Activated CD4-positive, alpha-beta T cell treated with anti-CD3 and anti-CD28 coated beads for 48 hours (primary cell): Measurements from ENCODE around the gene COL27A1.

Source experiments
- DNase-seq: peaks from one replicate; pipeline ENCODE4 v3.0.0-alpha.2; 2020

Gene COL27A1

DNA sequence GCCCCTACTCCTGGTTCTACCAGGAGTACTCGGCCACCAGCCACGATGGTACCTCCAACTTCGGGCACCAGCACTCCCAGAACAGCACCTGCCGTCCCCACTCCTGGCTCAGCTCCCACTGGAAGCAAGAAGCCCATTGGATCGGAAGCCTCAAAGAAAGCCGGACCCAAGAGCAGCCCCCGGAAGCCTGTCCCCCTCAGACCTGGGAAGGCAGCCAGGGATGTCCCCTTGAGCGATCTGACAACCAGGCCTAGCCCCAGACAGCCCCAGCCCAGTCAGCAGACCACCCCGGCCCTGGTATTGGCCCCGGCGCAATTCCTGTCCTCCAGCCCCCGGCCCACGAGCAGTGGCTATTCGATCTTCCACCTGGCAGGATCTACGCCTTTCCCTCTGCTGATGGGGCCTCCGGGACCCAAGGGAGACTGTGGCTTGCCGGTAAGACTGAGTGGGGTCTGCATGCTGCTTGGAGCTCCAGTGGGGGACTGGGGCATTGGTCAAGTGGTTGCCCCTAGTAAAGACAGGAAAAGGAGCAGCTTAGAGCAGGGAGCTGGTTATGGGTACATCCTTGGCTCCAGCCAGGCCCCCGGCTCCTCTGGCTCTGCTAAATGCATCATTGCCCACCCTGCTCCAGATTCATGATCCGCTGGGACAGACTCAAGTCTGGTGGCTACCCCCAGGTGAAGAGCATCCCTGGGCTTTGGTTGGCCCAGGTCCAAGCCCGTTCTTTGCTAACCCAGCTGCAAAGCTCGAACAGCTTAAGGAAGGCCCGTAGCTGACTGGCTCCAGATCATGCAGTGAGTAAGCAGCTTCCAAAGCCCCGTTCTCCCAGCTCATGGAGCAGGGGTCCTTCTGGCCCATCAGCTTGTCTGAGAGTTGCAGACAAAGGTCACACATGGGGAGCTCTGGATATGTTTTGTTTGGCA, 14.0 kb downstream of the COL27A1 start:
- no peak for DNase-seq

DNA sequence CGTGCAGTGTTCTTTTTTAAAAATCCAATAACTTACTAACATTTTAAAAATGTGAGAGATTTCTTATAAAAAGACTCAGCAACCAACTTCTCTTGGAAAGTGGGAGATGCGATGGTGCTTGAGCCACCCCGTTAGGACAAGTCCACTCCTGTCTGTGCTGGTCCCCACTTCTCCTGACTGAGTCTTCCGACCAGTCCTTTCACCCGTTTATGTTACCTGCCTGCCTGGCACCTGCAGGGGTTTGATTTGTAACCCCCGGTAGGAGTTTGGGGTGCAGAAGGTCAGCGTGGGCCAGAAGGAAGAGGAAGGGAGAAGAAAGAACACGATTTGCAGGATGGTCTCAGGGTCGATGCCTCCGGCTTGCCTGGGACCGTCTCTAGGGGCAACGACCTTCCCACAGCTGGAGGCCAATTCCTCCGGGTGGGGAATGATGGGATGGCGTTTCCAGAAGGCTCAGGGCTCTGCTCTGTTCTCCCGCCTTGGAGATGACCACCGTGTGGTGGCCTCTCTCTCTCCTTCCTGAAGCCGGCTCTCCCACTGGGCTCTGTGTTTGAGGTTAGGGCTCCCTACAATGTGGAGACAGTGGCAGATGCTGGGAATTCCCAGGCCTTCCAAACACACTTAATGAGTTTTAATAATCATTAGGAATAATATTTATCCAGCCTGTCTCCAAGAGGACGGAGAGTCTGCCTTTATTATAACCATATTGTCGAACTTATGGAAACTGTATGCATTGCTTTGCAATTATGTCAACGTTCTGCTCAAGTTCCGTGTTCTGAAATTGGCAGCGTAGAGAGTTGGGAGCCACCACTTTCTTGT, 14.8 kb downstream of the COL27A1 start:
- DNase-seq, result no peak

DNA sequence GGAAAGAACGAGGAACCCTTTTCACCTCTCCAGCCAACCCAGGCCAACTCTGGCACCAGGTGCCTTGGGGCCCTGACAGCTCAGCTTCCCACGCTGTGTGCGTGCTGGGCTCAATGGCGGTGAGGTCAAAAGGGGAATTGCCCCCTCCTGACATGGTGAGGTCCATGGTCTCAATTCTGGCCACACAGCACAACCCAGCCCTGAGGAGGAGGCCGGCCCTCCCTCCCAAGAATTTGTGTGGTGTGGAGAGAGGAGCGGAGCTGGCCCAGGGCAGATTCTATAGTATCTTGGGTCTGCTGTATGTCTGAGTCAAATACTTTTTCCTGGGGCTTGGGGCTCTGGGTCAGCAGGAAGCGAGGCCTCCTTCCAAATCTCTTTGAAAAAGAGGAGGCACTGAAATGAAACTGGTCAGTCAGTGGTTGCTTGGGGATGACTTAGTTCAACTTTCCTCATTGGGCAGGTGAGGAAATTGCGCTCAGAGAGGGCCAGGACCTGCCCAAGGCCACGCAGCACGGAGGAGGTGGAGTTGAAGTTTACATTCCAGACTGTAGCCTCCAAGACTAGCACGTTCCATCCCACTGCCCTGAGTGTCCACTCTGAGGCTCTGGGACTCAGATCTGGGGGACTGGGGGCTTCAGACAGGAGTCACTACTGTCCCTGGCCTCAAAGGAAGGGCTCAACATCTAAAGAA, 15.6 kb downstream of the COL27A1 start:
- DNase-seq, result no peak

DNA sequence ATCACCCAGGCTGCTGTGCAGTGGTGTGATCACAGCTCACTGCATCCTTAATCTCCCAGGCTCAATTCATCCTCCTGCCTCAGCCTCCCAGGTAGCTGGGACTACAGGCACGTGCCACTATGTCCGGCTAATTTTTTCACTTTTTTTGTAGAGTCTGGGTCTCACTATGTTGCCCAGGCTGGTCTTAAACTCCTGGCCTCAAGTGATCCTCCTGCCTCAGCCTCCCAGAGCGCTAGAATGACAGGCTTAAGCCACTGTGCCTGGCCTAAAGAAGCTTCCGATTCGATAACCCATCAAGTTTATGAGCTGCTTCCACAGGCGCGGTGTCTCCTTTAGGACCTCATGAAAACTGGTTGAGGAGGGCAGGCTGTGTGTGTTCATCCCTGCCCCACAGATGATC, 16.2 kb downstream of the COL27A1 start:
- DNase-seq, result no peak

DNA sequence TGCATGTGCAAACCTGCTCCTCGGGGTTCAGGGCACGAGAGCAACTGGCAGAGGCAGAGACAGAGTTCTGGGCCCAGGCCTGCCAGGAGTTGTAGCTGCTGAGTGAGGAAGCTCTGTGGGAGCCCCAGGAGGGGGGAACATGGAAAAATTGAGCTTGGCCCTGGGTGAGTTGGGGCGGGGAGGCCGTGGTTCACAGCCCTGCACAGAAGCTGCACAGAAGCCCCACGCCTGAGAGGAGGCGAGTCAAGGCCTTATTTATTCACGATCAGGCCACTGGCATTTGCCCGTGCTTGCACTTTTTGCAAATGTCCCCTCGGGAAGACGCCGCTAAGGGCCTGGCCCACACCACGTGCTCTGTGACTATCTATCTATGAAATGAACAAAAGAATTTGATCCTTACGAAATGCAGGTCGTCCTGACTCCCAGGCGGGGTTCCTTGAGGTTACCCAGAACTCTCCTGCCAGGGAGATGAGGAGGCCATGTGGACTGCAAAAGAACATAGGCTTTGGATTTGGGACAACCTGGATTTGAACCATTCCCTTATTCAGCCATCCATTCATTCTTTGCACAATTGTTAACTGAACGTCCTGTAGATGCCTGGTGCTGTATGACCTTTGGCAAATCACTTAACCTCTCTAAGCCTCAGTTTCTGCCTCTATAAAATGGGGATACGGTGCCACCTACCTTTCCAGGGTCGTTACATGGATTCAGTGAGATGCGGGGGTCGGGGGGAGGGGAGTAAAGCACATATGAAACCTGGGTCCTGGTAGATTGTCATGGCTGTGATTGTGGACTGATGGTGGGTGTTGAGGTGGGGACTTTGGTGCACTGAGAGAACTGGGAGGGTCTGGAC, 17.9 kb downstream of the COL27A1 start:
- no peak for DNase-seq

DNA sequence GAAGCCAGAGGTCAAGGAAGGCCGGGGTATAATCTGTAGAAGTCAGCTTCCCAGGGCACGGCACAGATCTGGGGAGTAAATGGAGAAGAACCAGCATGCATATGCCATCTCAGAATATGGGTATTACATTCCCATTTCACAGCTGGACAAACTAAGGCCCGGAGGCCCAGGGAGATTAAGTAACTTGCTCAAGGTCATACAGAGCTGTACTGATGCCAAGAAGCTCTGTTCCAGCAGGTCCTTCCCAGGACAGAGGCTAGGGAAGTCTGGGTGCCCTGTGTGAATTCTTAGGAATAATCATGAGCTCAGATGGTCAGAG, 19.2 kb downstream of the COL27A1 start:
- no peak for DNase-seq

DNA sequence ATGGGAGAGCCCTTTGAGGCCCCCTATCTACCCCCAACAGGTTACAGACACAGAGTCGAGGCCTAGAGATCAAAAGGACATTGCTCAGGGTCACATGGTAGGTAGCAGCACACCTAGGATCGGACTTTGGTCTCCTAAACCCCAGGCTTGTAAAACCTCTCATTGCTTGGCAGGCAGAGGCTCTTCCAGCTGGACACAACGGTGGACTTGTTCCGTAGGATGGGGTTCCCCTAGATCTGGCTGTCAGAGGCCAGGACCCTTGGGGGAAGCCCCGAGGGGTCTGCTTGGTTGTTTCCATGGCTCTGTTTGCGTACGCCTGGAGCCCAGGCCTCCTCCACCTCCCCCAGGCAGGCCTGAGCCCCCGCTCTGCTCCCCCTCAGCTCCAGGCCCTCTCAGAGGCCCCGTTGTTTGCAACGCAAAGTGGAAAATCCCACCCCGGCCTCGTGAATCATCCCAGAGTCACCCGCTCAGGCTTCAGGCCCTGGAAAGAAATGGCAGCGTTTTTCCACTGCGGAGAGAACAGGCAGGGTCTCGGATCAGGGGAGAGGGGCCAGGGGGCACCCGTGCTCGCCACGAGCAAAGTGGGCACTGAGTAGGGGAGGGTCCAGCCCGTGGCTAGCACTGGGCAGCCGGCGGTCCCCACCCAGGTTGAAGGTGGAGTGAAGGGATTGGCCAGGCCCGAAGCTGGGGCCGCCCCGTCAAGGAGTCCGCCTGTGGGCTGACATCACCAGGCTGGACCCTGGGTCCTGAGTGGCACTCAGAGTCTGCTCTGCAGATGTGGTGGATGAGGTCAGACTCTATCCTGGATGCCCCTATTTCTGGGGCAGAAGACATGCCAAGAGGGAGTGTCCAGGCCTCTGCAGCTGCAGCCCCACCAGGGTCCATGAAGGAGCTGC, 19.8 kb downstream of the COL27A1 start:
- no peak for DNase-seq

DNA sequence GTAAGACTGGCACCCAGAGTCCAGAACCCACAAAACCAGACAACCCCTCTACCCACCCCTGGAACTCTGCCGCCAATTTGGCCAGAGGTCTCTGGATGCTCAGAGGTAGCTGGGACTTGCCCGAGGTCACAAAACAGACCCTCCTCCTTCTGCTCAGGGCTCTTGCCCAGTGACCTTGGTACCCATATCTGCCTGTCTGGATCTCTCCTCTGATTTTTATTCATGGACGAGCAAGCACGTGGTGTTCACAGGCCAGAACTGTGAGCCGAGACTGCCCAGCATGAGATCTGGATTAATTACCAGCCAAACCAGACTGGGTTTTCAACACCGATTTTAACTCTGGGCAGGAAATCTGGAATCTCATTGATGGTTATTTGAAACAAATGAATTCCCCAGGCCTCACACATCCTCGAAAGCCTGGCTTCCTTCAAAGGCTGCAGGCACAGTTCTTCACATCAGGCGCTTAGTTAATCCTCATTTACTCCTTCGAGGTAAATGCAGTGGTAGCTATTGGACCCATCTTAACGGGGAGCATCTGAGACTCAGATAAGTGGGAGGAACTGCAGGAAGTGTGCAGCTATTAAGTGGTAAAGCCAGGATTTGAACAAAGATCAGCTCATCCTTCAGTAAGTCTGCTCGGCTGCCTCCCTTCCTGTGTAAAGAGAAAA, 21.4 kb downstream of the COL27A1 start:
- no peak for DNase-seq

DNA sequence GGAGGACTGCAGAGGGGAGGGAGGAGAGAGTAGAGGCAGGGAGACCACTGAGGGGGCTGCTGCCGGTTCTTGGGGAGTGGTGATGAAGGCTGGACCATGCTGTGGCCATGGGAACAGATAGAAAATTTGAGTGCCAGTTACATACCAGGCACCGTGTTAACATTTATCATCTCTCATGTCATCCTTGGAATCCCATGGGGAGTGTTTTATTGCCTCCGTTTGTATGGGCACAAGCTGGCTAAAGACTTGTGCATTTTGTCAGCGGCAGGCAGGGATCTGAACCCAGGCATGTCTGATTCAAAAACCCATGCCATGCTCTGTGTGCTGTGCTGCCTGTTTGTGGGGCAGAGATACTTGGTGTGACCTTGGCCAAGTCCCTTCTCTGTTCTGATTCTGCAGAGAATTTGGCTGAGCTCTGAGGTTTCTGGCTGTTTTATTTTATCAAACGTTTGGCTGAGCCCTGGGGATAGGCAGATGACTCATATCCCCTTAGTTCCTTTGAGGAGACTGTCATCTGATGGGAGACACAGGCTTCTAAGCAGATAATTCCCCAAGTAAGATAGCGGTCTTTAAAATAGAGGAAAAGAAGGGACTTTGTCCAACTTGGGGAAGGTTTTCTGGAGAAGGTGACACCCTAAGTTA, 22.2 kb downstream of the COL27A1 start:
- no peak for DNase-seq

DNA sequence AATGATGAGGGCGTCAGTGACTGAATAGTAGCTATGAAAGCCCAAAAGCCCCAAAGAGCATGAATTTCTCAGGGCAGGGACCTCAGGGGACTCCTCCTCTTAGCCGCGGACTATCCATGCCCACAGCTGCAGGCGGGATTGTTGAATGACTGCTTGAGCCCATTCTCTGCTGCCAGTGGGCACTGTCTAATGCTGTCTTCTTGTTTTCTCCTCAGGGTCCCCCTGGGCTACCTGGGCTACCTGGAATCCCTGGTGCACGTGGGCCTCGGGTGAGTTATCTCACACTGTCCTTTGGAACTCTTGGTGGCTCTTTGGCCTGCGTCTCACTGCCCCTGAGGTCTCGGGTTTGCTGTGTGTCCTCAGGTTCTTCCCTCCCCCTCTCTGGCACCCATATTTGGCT, 22.7 kb downstream of the COL27A1 start:
- no peak for DNase-seq

DNA sequence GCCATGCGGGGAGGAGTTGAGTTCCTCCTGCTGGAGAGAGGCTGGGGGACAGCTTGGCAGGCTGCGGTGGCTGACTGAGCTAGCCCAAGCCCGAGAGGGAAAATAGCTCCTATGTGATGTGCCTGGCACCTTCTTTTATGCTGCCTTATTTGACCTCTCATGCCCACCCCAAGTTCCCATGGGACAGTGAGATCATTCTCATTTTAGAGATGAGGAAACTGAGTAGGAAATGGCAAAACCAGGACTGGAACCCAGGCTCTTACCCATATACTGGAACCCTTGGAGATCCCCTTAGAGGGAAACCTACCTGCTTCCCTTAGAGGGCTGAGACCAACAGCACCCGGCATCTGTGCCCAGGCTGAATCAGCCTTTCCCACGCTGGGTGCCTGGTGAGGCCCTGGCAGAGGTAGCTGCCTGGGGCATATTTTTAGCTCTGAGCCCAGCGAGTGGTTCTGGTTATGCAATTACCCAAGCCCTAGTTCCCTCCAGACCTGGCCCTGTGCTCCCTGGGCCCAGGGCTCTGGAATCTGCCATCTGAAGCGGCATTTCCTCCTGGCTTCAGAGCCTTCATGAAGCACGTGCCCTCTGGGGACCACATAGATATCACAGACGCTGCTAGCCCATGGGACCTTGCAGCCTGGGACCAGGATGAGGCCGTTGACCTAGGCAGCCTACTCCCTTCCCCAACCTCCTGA, 23.6 kb downstream of the COL27A1 start:
- no peak for DNase-seq

DNA sequence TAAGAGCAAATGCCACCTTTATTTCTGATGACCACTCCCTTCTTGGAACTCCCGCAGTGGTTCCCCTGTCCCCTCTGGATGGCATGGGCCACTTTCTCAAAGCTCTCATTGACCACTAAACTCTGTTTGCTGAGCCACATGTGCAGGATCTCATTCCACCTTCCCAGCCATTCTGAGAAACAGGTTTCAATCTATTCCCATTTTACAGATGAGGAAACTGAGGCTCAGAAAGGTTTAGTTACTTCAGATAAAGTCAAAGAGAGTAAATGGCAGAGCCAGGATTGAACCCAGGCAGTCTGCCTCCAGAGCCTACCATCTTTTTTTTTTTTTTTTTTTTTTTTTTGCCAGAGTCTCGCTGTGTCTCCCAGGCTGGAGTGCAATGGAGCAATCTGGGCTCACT, 24.2 kb downstream of the COL27A1 start:
- DNase-seq, result no peak

DNA sequence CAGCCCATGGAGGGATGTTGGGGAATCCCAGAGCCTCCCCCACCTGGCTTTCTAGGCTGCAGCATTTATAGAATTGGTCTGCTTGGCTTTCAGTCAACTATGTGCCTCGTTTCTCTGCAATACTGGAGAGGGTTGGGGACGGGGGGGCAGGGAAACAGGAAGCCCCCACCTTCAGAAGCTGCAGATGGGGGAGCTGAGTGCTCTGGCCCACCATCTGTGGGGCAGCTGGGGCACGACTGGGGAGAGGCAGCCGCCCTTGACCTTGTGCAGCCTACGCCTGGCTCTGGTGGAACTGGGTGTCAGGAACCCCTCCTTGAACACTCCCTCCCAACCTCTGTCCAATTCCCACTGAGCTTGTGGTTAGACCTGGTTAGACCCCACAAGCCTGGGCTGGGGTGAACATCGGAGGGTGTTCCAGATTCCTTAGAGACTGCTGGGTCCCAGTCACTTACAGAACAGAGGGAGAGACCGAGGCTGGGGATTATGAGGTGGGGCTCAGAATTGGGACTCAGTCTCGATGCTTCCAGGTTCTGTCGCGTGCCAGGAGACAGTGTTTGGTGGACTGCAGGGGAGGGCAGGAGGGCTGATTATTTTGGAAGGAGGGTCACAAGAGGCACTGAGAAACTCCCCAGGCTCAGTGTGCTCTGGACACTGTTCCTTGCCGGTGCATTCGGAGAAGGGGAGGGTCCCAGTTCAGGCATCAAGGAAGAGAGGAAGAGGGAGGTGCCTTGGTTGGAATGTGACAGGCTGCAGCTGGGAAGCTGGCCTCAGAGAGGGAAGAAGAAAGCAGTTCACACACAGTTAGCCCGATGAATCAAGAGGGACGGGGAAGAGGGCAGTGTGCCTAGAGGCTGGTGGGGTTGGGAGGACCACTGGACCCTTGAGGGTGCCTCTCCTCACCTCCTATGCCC, 25.6 kb downstream of the COL27A1 start:
- no peak for DNase-seq

DNA sequence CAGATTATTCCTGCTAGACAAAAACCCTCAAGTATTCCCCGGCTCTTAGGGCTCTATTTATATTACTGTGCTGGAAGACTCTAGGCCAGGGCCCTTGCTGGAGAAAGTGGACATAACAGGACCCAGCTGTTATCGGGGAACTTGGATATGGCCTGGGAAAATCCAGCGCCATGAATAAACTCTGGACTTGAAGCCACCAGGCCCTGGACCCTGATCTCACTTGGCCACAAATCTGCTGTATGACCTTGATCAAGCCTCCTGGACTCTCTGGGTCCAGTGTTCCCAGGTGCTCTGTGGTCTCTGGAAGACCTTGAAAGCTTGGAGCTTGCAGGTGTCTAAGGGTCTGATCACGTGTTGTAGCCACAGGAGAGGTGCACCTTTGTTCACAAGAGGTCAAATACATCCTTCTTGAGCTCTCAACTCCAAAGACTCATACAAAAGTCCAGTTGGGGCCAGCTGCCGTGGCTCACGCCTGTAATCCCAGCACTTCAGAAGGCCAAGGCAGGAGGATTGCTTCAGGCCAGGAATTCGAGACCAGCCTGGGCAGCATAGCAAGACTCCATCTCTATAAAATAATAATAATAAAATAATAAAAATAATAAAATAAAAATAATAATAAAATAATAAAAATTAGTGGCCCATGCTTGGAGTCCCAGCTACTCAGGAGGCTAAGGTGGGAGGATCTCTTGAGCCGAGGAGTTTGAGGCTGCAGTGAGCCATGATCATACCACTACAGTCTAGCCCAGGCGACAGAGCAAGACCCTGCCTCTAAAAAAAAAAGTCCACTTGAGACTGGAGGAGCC, 26.5 kb downstream of the COL27A1 start:
- DNase-seq, result no peak

DNA sequence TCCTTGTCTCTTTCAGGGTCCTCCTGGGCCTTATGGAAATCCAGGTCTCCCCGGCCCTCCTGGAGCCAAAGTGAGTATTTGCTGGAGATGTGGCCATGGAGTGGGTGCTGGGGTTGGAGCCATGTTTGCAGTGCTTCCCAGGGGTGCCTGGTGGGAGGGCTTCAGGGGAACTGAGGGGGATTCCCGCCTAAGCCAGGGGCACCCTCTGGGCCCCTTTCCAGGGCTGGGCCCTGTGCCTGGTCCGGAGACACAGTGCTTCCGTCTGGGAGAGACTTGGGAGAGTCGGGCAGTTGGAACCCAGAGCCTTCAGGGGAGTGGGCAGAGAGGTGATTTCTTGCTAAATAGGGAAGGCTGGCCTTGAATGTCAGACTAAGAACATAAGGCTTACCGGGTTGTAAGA, 27.7 kb downstream of the COL27A1 start:
- DNase-seq, result no peak

DNA sequence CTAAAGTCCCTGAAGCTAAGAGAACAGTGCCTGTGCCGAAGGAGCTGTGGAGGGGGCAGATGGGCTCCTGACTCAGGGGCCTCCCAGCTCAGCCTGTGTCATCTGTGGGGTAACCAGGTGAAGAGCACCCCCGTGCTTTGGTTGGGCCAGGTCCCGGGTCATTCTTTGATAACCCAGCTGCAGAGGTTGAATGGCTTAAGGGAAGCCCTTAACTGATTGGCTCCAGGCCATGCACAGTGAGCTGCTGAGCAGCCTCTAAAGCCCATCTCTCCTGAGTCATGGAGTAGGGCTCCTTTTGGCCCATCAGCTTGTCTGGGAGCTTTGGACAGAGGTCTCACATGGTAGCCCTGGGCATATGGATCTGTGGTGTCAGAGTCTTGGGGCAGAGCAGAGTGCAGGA, 28.7 kb downstream of the COL27A1 start:
- DNase-seq, result no peak

DNA sequence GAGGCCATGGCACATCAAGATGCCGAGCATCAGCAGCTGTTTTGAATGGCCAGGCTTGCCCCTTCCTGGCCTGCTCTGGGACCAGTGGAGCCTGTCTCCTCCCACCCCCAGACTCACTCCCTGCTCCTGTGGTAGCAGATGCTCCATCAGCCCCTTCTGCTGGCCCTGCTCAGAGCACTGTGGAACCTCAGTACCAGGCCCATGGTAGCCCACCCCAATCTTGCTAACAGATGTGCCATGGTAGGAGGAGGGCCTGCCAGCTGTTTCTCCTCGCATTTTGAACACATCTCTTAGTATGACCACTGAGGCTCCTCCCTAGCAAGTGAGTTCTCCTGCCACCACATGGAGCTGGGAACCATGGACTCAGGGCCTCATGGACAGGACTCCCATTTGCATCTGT, 29.5 kb downstream of the COL27A1 start:
- DNase-seq, result no peak
